IPS DF 4.7 (cell line): ENCODE measurements around the gene COL5A1.
"Not testable (repeated sequence)": the region's sequence is repeated elsewhere in the genome, so short reads cannot be mapped to it uniquely, and the experiment has no call there.

Experiments used
- DNase-seq: peaks from one replicate; pipeline ENCODE4 v3.0.0-alpha.2; 2013; ENCODE audit warnings: low spot score; ENCODE audit errors: extremely low read depth

COL5A1 gene

DNA sequence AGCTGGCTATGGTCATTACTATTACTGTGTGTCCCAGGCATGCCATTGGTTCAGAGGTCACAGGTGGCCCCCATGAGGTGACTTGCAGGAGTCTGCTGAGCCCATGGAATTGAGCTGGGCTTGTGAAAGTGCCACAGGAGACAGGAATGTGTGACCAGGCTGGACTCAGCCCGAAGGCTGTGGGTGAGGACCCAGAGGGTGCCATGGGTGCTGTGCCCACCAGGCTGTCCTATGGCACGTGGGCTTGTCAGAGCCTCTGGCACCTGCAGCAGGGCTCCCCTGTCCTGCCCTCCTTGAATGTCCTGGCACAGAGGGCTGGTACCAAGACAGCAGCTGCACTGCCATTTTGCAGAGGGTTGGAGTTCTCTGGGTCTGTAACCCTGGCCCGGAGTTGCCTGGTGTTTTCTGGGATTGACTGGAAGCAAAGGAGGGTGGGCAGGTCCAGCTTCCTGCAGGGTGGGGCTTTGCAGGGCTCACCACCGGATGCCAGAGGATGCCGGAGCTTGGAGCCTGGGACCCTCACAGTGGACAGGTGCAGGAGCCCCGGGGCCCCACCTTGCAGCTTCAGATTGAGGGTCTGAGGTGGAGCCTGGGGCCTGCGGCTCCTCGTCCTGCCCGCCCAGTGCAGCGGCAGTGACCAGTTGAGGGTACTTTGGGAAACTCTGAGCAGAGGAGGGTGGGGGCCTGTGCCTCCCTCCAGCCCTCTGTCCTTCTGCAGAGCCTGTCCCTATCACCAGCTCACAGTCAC, 14.2 kb downstream of the COL5A1 start:
- no peak for DNase-seq

DNA sequence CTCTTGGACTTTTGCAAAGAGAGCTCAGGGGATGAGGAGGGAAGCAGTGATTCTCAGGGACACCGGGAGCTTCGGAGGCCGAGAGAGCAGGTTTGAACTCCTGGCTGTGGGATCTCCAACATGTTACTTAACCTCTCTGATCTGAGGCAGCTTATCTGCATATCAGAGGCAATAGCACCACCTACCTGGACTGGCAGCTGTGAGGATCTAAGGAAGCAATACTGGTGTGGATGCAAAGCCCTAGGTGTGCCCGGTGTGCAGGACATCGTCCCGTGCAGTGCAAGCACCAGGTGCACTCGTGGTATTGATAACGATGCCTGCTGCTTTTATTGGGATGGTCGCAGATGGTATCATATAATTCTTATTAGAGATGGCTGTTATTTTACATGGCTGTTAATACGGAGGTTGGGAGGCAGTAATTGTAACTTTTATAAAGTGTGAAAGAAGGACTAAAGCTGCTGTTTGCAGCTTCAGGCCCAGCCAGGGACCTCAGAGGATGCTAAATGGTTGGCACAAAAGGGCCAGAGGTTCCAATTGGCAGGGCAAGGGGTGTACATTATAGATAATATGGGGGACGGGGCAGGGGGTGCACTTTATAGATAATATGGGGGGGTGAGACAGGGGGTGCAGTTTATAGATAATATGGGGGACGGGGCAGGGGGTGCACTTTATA, 14.9 kb downstream of the COL5A1 start:
- DNase-seq = no peak

DNA sequence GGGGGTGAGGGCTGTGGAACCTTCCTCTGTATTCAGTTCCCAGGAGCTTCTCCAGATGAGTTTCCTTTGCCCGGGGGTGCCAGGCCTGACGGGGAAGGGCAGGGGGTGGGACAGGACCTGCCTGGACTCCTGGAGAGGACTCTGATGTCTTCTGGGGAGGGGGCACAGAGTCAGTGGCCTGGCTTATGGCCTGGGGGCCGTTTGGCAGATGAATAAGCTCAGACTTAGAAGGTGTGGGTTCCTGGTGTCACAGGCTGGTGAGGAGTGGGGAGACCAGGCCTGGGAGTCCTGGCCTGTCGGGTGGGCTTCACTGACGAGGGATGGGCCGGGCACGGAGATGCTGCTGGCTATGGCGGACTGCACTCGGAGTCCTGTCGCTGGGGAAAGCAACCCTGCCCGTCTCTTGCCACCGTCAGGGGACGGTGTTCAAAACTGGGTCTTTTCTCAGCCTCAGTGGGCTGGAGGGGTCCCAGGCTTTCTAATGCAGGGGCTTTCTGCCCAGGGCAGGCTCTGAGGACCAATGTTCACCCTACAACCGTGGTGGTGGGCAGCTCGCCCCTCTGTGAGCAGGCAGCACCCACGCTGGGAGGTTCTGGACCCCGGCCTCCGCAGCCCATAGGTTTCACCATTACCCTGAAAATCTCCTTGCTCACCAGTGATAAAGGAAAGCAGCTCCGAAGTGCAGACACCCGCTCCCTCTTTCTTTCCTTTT, 16.2 kb downstream of the COL5A1 start:
- no peak for DNase-seq

DNA sequence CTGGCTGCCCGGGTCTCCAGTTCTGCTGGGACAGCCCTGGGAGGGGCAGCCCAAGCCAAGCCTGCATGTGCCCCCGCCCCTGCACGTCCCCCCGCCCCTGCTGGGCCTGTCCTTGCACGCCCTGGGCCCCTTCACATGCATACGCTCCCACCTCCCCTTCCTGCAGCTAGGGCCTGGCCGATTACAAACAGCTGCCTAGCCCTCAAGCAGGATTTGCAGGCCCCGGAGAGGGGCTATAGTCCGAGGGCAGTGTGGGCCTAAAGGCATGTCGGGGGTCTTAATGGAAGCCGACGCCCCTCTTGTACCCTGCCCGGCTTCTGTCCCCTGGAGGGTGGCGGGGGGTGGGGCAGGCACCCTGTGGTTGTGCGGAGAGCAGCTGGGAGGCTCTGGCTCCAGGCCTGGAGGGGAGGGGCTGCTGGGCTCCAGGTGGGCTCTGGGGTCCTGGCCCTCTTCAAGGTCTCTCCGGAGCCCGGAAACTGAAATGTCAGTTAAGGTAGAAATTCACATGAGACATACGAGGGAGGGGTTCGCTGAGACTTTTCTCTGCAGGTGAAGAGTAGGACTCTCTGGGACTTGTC, 16.9 kb downstream of the COL5A1 start:
- DNase-seq = no peak

DNA sequence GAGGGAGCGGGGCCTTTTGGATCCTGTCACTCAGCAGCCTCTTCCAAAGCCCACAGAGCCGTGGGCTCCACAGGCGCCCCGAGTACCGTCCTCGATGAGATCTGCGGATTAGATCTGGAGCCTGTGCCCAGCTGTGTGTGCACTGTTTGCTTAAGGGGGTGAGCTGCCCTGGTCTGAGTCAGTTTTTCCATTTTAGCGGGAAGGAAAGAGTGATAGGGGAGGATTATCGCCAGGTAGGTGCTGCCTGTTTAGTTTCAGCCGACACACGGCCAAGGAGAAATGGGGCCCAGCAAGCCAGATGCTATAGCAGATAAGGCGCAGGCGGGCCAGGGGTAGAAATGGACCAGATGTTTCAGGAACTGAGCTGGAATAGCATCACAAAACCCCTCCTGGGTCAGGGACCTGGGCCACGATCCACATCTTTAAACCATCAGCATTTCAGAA, 18.1 kb downstream of the COL5A1 start:
- no peak for DNase-seq

DNA sequence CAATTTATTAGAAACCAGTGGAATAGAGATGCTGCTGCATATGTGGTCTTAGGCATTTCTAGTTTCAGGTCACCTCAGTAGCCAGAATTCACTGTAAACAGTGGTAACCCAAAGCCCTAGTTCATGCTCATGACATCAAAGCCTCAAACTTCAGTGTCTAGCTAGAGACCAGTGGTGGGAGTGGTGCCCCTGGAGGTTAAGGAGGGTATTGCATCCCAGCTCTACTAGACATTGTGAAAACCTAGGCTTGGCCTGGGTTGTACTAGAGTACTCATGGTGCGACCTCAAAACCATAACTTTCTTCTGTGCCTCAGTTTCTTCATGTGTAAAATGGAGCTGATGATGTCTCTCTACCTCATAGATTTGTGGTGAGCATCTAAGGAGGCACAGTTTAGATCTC, 18.8 kb downstream of the COL5A1 start:
- DNase-seq = no peak

DNA sequence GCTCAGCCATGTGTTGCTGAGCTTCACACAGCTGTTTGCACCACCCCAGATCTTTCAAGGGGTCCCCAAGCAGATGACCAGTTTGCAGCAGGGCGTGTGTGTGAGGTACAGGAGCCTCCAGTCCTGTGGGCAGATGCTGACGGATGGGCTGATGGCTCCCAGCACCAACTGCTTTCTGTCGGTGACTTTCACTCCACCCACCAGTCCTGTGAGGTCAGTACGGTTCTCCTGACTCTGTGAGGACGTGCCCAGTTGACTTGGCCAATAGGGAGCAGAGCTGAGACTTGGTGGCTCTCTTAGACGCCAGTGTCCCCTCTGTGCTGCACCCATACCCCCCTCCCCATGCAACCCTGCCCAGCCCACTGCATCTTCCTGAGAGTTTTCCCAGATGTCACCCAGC, 19.7 kb downstream of the COL5A1 start:
- no peak for DNase-seq

DNA sequence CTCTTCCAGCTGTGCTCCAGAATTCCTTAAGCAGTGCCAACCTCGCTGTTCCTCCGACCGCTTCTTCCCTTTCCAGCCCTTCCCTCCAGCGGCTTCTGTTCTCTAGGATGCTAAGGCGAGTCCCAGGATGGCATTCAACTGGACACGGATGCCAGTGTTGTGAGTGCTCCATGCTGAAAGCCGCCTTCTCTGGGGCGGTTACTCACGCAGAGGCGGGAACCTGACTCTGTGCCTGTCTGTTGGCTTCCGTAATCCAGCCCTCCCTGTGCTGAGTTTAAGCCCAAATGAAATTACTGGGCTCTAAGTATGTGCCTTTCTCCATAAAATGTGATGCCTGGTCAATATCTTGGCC, 20.2 kb downstream of the COL5A1 start:
- no peak for DNase-seq

DNA sequence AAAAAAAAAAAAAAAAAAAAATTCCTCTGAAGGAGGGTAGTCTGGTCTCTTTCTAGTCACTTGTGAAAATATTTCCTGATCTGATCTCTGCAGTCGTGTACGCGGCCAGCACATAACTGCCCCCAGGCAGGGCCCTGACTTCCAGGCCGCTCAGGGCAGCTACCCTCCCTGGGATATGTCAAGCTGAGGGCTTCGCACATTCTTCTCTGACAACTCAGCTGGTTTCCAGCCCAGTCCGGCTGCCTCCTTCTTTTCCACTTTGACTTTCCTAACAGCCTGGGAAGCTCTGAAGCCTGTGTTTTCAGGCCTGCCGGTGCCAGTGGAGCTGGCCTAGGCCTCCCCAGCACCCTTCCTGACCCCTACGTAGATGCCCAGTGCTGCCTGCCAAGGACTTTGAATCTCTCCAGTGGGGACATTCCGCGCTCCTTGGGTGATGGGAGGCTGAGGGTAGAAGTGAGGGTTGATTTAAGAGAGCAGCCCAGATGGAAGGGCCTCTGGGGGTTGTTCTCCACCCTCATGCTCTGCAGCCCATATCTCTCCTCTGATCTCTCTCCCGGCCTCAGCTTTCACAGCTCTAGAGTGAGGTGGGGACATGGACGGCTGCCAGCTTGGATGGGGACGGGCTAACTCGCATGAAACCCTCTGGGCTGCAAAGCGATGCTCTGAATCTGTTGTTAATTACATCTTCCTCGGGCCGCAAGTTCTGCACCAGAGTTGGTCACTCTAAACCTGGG, 20.7 kb downstream of the COL5A1 start:
- no peak for DNase-seq

DNA sequence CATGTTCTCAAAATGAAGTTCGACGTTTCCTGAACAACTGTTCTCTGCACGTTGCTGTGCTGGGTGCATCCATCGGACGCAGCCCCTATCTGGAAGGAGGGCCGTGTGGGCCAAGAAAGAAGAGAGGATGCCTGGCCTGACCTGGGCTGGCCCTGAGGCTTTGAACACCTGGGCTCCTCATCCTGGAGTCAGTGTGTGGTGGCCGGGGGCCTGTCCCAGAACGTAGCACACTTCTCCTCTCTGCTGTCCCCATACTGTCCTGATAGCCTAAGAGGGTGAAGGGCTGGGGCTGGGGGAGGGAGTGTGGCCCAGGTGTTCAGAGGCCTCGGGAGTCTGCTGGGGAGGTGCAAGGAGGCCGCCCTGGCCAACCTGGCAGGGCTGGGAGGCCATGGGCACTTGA, 21.5 kb downstream of the COL5A1 start:
- DNase-seq = no peak

DNA sequence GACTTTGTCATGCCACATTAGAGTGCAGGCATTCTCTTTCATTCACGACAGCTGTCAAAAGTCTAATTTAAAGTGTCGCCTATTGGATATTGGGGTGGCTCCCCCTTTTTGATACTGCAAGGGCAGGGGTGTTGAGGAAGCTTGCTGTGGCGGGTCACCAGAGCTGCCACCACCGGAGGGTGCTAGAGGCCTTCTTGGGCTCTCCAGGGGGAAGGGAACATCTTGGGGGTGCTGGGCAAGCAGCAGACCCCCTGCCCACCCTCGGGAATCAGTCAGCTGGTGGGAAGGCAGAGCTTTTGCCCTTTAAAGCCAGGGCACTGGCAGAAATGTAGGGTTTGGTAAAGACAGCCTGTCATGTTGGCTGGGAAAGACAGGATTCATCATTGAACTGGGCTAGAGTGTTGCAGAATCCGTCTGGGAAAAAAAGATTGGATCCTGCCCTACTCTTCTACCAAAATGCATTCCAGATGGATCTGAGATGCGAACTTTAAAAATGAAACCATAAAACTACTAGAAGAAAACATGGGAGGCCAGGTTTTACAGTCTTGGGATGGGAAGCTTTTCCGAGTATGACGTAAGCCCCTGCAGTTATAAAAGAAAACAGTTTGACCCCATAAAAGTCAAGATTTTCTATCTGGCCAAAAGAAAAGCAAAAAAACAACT, 22.3 kb downstream of the COL5A1 start:
- DNase-seq = no peak

DNA sequence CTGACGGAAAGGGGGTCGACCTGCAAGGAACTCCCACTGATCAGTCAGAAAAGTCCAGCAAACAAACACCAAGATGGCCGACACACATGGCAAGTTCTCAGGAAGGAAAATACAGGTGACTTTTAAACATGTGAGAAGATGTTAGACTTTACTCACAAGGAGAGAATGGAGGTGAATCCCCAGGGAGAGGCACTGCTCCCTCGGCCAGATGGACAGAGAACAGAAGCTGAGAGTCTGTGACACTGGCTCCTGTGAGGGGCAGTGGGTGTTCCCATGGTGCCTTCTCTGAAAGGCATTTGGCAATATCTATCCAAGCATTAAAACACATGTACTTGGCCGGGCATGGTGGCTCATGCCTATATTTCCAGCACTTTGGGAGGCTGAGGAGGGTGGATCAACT, 22.8 kb downstream of the COL5A1 start:
- no peak for DNase-seq

DNA sequence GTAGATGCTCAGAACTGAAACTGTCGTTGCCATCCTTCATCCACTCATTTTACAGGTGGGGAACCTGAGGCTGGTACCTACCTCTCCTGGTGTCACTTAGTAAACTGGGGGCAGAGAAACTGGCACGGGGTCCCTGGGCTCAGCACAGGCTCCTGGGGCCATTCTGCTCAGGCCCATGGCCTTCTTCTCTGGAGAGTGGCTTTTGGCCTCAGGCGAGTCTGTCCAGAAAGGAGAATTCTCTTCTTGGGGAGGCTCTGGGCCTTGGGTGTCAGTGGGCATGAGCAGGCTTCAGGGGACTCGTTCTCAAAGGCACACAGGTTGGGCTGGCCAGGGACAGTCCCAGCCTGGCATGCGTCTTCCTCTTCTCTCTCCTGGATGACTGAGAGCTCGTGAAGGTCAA, 24.6 kb downstream of the COL5A1 start:
- DNase-seq = no peak

DNA sequence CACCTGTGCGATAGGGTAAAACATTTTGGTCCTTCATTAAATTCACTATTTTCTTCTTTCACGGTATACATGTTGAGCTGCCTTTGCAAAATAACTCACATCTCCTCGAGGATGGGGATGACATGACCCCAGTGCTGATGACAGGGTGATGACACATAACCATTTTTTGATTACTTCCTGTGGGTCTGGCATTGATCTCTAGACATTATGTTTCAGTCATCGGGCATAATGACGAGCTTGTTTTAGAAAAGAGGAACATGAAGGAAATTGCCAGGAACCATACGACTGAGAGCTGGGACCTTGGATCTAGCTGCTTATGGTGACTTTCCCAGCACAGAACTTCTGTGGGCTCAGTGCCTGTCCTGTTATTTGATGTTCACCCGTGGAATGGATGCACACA, 25.2 kb downstream of the COL5A1 start:
- DNase-seq = no peak

DNA sequence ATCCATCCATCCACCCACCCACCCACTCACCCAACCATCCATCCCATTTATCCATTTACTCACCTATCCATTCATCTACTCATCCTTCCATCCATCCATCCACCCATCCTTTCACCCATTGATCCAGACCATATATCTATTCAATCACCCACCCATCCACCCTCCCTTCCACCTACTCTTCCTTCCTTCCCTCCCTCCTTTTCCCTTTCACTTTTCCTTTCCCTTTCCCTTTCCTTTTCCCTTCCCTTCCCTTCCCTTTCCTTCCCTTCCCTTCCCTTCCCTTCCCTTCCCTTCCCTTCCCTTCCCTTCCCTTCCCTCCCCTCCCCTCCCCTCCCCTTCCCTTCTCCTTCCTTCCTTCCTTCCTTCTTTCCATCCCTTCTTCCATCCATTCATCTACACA, 27.4 kb downstream of the COL5A1 start:
- not testable (repeated sequence) for DNase-seq

DNA sequence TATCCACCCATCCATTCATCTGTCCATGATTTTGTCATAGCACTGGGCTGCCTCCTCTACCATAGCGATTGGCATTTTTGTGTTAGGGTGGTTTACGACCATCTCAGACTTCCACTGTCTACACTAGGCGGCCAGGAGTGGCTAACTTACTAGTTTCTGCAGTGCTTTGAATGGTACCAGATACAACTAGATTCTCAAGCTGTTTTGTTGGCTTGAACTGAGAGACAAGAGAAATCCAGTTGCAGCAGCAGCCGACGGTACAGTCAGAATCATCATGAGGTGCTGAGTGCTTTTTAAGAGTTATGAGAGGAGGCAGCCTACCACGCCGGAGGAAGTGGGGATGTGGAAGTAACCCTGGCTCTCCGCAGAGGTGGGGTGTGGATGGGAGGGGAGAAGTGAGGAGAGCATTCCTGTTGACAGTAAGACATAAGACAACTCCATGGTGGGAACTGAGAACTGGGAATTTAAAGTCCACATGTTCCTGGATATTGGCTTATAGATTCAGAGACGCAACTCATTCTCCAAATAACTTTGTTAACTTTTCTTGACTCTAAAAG, 27.9 kb downstream of the COL5A1 start:
- no peak for DNase-seq

DNA sequence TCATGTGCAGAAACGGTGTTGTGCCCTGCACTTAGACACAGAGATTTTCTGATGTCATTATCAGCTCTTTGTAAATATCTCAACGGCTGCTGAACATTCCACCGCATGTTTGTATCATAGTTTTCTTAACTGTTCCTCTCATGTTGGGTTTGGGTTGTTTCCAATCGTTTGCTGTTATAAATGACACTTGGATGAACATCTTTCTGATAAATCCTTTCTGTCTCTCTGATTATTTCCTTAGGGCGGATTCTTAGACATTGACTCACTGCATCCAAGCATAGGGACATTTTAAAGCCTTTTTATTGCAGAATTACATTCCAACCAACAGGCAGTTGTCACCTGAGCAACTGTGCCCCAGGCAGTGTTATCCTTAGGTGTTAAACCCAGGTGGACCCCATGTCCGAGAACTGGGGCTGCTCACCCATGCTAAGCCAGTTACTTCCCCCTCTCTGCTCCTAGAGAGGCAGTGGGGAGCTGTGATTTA, 28.5 kb downstream of the COL5A1 start:
- DNase-seq = no peak

DNA sequence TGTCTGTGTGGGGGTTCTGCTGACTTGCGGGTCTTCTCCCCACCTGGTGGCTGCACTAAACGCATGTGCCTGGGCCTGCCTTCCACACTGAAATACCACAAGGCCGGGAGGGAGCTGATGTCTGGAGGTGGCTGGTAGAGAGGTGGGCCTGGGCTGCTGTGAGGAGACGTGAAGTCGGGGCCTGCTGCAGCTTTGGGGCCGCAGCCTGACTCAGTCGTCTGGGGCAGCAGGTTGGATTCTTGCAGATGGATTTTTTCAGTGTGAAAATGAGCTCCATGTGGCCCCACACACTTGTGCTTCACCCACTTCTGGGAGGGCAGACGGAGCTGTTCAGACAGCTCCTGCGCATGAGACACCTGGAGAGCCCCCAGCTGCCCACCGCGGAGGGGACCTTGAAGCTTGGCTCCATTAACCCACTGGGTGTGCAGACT, 29.3 kb downstream of the COL5A1 start:
- DNase-seq = no peak

DNA sequence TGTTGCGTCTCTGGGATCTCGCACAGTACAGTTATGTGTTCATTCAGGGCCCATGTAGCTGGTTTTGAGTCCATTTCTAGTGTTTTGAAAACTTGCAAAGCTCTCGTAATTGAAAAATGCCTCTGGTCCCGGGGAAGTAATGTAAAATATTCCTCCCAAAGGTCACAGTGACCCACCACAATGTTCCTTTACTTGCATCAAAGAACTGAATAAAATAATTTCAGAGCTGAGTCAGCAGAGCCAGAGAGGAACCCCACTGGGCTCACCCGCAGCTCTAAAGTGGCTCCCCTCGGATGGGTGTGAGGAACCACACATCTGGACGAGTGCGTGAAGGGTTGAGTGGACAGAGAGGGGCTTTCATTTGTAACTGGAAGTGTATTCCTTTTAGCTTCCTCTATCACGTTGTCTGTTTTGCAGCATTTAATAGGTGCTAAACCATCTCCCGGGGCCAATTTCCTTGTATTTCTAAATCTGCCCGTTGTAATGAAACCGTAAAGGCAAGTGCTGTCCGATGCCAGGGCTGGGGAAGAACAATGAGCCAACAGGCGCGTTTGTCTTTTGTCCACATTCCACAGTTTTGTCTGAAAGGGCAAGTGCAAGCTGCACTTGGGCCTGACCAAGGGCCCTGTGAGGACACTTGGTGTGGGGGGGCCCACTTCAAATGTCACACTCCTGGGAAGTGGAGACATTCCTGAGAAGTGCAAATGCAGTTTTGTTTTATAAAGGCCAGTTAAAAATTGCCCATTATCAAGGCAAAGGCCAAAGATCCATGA, 29.9 kb downstream of the COL5A1 start:
- no peak for DNase-seq

DNA sequence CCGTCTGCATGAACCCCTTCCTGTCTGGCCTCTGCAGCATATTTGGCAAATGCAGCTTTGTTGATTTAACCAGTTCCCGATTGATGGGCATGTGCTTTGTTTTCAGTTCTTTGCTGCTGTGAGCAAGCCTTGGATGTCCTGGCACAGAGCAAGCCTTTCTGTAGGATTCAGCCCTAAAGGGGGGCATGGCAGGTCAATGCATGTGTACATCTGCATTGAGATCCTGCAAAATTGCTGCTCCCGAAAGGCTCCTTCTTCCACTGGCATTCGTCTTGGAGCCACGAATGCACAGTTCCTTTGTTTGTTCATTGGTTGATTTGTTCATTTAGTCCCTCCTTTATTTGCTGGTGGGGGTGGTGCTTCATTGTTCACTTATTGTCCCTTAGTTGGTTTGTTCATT, 34.8 kb downstream of the COL5A1 start:
- DNase-seq = no peak
